Germinal center (tissue), 1 donor: ENCODE data around the gene ERBB3.
"Not testable (repeated sequence)": the region's sequence is repeated elsewhere in the genome, so short reads cannot be mapped to it uniquely, and the experiment has no call there.

Experiments
- DNase-seq: peaks from one replicate; pipeline ENCODE4 v3.0.0; 2012; ENCODE audit warnings: mixed read lengths, low spot score

Gene ERBB3

GRCh38 chr12:56116267-56117081, 36.5 kb downstream of the ERBB3 start, which contains the start of gene RPL41:
Gene RPL41 (plus strand): TSS chr12:56116633.
- peak; percentile 86 for DNase-seq

GRCh38 chr12:56117082-56117706, 37.2 kb downstream of the ERBB3 start:
- DNase-seq = not testable (repeated sequence)

DNA sequence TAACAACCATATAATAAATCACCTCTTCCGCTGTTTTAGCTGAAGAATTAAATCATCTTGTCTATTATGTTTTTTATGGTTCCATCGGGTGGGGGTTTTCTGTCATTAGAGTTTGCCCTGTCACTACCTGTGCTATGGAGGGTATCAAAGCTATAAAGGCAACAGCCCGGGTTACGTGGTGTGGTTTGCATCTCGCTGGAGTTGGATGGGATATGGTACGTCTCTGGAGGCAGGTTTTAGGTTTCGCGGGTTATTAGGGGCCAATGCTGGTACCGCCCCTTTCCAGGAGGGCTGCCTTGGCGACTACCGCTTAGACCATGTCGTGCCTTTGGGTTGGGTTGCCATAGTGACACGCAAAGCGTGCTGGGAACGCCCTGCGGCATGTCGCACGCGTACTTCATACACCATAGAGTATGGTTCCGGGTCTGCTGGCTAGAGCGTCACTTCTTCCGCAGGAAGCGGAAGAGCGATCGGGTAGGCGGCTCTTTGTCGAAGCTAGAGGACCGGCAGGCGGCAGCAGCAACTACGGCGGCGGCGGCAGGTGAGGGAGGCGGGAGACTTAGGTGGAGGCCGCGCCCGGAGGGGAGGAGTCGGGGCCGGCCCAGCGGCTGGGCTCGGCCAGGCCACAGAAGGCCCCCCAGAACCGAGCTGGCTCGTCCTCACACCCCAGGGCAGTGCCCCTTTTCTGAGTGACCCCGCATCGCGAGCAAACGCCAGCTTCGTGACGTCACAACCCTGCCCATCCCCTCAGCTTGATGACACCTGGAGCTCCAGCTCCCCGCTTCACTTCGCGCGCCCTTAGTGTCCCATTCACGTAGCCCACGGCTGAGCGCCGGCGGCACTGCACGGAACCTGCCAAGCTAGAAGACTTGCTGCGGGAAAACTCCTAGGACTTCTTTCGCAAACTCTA, 38.1 kb downstream of the ERBB3 start, which contains the start of gene ZC3H10:
Gene ZC3H10, plus strand, starts transcription at position 489 of the 910 bp plus-strand sequence. CDS start 2,297 bp downstream, outside the sequence.
- DNase-seq = peak; percentile 97

DNA sequence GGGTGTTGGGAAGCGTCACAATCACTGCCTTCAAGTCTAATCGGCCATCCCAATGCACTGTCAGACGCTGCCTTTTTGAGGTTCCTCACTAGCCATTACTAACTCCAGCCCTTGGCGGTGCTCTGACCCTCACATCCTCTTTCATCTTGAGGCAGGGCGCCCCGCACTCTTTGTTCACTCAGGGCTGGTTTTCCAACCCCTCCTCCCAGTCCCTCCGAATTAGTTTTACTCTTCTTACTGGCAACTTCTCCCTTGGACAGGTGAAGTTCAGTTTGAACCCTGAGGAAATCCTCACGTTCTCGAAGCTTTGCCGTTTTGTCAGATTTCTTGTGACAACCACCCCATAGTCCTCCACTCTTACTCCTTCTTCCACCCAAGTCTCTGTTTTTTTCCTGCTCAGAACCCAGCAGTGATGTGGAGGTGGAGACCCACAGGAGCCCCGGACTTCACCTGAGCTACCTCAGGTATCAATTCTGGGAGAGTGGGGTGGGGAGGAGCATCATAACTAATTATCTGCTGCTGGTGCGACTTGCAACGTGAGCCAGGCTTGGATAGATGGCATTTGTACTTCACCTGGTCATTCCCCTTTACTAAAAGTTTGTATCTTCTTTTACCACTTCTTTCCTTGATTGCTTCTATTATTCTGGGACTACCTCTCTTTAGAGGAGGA, 38.9 kb downstream of the ERBB3 start:
- DNase-seq = no peak

DNA sequence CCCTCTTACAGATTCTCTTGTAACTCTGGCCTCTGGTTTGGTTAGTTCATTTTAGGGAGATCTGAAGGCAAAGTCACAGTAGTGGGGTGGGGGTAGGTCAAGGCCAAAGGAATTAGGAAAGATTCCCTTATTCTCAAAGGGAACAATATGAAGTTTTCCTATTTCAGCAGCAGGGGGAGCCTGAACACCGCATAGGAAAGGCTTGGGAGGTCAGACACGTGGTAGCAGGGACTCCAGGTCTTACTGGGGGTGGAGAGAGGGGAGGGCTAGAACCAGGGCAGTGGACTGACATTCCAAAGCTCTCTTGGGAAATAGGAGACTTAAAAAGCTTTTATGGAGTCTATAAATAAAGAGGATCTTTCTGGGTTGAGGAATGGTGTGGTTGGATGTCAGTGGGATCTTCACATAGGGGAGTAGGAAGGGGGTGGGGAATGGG, 39.4 kb downstream of the ERBB3 start:
- DNase-seq = peak; percentile 61

GRCh38 chr12:56120158-56120846, 40.3 kb downstream of the ERBB3 start:
- DNase-seq = no peak

GRCh38 chr12:56121204-56121870, 41.4 kb downstream of the ERBB3 start:
- DNase-seq = no peak

DNA sequence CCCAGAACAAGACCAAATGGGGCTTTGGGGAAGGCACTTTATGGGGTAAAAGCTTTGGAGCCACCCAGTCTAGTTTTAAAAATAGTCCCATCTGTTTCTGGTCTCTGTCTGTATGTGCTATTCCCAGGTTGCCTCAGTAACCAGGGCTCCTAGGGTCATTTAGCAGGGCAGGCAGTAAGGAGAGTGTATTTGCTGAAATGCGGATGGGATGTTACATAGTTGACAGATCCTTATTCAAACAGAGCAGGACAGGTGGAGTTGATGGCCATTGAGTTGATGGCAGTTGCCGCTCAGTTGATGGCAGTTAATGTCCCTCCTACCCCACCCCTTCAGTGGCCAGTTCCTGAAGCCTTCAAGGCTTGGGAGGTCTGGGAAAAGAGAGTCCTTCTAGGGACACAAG, 42.7 kb downstream of the ERBB3 start:
- no peak for DNase-seq

GRCh38 chr12:56124133-56124532, 44.2 kb downstream of the ERBB3 start:
- DNase-seq = no peak

DNA sequence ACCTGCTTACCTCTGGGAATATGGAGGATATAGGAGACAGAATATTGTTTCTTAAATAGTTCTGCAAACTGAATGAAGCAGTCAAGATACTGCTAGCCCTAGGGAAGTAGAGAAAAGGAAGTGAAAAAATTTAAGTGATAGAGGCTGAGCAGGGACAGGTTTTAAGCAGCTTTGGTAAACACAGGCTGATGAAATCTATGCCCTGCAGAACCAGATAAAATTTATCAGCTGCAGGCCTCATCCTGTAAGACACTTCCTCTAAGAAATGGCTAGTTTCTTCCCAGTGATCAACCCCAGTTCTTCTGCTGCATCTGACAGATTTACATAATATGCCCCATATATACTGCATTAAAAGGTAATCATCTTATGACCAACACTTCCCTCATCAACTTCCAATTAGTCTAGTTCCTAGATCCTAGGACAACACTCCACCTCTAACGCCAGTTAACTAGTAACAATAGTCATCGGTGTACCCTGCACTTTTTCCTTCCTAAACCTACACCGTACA, 46.8 kb downstream of the ERBB3 start:
- peak; percentile 44 for DNase-seq

DNA sequence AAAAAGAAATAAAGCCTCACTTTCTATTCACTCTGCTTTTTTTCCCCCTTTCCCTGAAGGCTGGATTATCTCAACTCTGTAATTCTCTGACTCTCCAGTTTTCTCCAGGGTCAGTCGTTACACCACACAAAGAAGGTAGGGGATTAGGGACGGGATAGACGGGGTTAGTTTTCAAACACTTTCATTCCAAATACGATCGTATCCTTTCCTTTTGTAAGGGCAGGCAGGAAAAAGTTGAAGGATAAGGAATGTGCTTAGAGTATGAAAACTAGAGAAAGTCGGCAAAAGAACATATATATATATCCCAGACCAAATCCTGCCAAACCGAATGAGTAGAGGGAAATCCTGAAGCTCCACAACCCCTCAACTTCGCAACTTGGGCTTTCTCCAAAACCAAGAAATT, 47.5 kb downstream of the ERBB3 start:
- no peak for DNase-seq

- peak; percentile 98 for DNase-seq
Observed at GRCh38 chr12:56127888-56128669, 48.1 kb downstream of the ERBB3 start, which contains the start of gene ESYT1. Gene ESYT1 (plus strand): TSS chr12:56128267. CDS start chr12:56128320, 53 bp downstream.

DNA sequence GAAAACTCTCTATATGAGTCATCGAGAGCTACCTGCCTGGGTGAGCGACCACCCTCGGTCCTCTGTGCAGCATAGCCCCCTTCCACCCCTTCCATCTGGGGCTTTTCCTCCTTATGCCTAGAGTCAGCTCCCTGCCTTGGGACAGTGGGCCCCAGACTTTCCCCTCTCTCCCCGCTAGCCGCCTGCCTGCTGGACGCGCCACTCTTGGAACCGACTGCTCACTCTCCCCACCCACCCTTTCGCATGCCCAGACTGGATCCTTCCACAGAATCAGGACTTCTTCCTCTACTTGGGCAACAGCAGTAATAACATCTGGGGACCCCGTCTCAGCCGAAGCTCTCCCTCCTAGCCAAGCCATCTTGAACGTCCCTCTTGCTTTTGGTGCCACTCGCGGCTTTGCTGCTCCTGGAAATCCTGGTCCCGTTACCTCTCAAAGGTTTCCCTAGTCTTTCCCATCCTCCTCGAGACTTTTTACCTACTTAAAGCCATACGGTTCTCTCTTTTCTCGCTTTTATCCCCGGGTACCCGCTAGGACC, 48.8 kb downstream of the ERBB3 start:
- DNase-seq = no peak

GRCh38 chr12:56129206-56129941, 49.4 kb downstream of the ERBB3 start:
- DNase-seq = peak; percentile 62

GRCh38 chr12:56129942-56130495, 50.1 kb downstream of the ERBB3 start:
- no peak for DNase-seq

GRCh38 chr12:56130876-56131275, 50.9 kb downstream of the ERBB3 start:
- DNase-seq = no peak

GRCh38 chr12:56134897-56135296, 54.9 kb downstream of the ERBB3 start:
- no peak for DNase-seq
